Kidney capillary endothelial cell (primary cell): ENCODE data around the gene DISC1.
"Not testable (repeated sequence)": the region's sequence is repeated elsewhere in the genome, so short reads cannot be mapped to it uniquely, and the experiment has no call there.

ENCODE experiments used
- DNase-seq: peaks from one replicate; pipeline ENCODE4 v3.0.0-alpha.2; 2018; ENCODE audit warnings: low spot score

Gene DISC1

DNA sequence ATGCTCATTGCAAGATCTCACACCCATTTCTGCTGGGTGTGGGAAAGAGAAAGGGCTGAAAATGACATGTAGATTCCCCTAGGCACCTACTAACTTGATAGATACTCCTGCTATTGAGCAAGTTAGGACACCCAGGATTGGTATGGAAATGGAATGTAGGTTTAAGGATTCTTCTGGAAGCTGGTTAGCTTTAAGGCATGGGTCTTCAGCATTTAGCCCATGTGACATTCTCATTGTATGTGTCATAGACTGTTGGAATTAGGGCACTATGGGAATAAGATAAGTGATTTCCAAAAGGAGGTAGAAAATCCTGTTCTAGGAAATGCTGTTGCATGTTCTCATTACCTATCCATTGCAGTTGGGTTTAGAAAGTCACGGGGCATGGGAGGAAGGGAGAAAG is 76.2 kb downstream of the DISC1 start:
- no peak for DNase-seq

DNA sequence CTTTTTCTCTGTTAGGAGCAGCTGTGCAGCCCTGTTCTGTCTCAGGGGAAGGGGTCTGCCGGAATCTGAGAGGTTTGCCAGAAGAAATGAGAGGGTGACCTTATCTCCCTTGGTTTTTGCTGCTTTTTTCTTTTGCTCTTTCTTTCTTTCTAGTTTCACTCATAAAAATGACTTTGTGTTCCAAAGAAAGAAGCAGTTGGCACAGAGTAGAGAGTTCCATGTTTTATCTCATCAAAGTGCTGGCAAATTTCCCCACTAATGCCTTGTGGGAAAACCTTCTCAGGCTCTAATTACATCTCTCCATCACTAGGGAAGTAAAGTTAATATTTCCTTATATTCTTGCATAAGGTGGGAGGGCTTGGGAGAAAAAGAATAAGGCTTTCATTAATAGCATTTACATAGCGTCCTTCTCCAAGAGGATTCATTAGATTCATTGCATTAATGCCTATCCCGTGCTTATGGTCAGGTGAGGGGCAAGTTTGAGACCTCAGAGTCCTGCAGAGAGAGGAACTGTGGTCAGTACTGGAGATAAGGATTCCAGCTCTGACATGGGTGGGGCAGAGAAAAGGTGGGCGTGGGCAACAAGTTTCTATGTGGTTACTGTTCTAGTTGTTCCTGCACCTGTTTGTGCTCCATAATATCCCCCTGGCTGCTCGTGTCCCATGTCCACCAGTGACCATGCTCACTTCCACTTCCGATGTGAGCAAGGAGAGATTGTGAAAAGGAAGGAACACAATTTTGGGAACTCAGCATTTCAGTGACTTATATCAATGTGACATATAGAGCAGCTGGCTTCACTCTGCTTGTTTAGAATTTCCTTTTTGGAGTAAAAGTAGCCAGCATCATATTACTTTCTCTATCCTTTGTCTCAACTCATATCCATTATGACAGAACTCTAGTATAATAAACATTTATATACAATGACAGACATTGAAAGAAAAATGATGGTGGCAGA is 79.5 kb downstream of the DISC1 start:
- no peak for DNase-seq

DNA sequence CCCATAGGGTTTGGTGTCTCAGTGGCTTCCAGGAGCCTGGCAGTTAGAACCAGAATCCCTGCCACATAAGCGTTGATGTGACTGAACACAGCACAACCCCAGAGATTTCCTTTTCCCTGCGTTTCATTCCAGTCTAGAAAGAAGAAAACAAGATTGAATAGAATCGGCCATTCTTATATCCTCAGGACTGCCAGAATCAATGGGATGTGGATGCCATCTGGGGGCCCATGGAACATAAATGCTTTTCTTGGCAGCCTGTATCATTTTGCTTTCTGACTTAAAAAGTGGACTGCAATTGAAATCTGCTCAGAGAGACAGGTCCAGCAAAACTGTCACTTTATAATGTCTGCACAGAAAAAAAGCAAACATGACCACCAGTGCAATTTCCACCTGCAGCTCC is 80.3 kb downstream of the DISC1 start:
- no peak for DNase-seq

- no peak for DNase-seq
Observed at GRCh38 chr1:231707407-231707806, 80.8 kb downstream of the DISC1 start.

GRCh38 chr1:231708394-231708793 is 81.8 kb downstream of the DISC1 start:
- DNase-seq: no peak

DNA sequence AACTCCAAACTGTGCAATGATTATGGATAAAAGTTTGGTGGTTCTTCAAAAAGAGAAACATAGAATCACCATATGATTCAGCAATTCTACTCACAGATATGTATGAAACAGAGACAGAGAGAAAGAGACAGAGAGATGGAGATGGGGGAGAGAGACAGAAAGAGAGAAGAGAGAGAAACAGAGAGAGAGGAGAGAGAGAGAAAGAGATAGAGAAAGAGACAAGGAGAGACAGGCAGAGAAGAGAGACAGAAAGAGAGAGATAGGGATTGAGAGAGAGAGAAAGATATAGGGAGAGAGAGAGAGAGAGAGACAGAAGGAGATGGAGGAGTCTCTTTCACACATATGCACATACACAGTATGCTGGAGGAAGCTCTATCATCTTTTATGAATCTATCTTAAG is 87.8 kb downstream of the DISC1 start:
- no peak for DNase-seq

GRCh38 chr1:231715816-231716722 is 89.5 kb downstream of the DISC1 start:
- no peak for DNase-seq

GRCh38 chr1:231716879-231717278 is 90.3 kb downstream of the DISC1 start:
- DNase-seq: no peak

GRCh38 chr1:231719485-231720183 is 93.0 kb downstream of the DISC1 start:
- DNase-seq: no peak

GRCh38 chr1:231720652-231721325 is 94.2 kb downstream of the DISC1 start:
- DNase-seq: no peak

- DNase-seq: no peak
Observed at GRCh38 chr1:231721436-231721835, 94.8 kb downstream of the DISC1 start.

GRCh38 chr1:231722356-231722755 is 95.8 kb downstream of the DISC1 start:
- no peak for DNase-seq

- peak; percentile 10 for DNase-seq
Observed at GRCh38 chr1:231723146-231723545, 96.6 kb downstream of the DISC1 start.

GRCh38 chr1:231724041-231724440 is 97.5 kb downstream of the DISC1 start:
- peak; percentile 10 for DNase-seq

- peak; percentile 46 for DNase-seq
Observed at GRCh38 chr1:231724876-231725647, 98.5 kb downstream of the DISC1 start.

DNA sequence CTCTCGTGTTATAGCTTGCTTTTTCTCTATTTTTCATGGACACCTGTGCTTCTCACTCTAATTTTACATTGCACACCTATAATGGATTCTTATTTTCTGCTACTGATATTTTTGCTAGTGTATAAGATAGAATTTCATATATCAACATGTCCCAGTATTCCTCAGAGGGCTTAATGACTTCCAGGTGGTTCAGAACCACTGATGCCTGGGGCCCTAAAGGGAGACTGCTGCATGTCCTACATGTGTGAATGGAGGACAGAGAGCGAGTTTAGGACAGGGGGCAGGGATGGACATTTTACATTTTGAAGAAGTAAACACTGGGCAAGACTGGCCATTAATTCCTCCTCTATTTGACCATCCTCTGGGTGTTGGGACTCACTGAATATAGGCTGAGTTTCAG is 100.6 kb downstream of the DISC1 start:
- DNase-seq: no peak

DNA sequence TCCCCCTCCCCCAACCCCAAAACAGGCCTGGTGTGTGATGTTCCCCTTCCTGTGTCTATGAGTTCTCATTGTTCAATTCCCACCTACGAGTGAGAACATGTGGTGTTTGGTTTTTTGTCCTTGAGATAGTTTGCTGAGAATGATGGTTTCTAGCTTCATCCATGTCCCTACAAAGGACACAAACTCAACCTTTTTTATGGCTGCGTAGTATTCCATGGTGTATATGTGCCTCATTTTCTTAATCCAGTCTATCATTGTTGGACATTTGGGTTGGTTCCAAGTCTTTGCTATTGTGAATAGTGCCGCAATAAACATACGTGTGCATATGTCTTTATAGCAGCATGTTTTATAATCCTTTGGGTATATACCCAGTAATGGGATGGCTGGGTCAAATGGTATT is 102.4 kb downstream of the DISC1 start:
- DNase-seq: not testable (repeated sequence)

- no peak for DNase-seq
Observed at GRCh38 chr1:231729544-231729943, 103.0 kb downstream of the DISC1 start.

DNA sequence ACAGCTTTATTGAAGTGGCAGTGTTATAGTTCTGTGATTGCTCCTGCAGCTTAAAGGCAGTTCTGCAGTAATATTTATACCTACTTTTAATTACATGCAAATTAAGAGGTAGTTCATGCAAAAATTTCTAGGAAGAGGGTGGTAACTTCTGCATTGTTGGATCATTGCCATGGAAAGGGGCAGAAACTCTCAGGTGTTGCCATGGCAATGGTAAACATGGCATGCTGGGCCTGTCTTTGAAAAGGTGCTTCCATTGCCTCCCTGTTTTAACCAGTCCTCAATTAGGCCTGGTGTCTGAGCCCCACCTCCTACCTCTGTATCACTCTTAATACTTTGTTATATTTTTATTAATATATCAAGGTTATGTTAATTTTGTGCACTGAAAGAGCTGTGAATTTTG is 104.7 kb downstream of the DISC1 start:
- DNase-seq: no peak

DNA sequence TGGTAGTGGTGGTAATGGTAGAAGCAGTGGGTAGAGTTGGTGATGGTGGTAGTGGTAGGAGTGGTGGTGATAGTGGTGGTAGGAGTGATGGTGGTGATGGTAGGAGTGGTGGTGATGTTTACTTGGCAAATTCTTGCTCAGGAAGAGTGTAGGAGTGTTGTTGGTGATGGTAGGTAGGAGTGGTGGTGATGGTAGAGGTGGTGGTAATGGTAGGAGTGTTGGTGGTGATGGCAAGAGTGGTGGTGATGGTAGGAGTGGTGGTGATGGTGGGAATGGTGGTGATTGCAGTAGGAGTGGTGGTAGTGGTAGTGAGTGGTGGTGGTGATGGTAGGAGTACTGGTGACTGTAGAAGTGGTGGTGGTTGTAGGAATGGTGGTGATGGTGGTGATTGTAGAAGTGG is 106.5 kb downstream of the DISC1 start:
- no peak for DNase-seq

DNA sequence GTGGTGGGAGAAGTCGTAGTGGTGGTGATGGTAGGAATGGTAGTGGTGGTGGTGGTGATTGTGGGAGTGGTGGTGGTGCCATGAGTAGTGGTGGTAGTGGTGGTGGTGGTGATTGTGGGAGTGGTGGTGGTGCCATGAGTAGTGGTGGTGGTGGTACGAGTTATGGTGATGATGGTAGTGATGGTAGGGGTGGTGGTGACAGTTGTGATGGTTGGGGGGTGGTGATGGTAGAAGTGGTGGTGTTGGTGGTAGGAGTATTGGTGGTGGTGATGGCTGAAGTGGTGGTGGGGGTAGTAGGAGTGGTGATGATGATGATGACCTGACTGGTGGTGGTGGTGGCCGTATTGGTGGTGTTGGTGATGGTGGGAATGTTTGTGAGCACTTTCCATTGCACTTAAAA is 107.1 kb downstream of the DISC1 start:
- no peak for DNase-seq
